Measurements from ENCODE around the gene ERAP2. TPM values are rescaled to one million over a fixed set of nuclear protein-coding genes. Genes with fewer than 3 reads are reported as not detected.

ERAP2 gene
- total RNA-seq, 1 donor from 2014 or later = 26.6 TPM

GRCh38 chr5:96967400-96967799, 91.1 kb downstream of the ERAP2 start:
- H3K27me3 ChIP-seq (ENCODE audit: control insufficient read depth, insufficient read depth, low read length) = no peaks in the 10 kb centered on the region
- no peaks in the 10 kb centered on the region for H3K36me3 ChIP-seq (ENCODE audit: control insufficient read depth, insufficient read depth, low read length)
- DNase-seq (ENCODE audit: low read depth) (peak; percentile 35), FAIRE-seq (no peak)
- TF ChIP-seq CTCF (IDR thresholded peaks at IDR 0.05; ENCODE audit: insufficient read depth, low read length, severe bottlenecking) = no peak
- H3K4me3 ChIP-seq (ENCODE audit: low read depth, low read length) = no peak overlapping the region

- no peak for TF ChIP-seq CTCF (IDR thresholded peaks at IDR 0.05; ENCODE audit: insufficient read depth, low read length, severe bottlenecking)
- DNase-seq (ENCODE audit: low read depth) (peak; percentile 73), FAIRE-seq (no peak)
- Histone ChIP-seq H3K36me3 (ENCODE audit: control insufficient read depth, insufficient read depth, low read length) (no peaks in the 10 kb centered on the region), H3K27me3 (ENCODE audit: control insufficient read depth, insufficient read depth, low read length) (no peaks in the 10 kb centered on the region), H3K4me3 (ENCODE audit: low read depth, low read length) (no peak overlapping the region)
These were observed 91.8 kb downstream of the ERAP2 start for GRCh38 chr5:96968074-96968473.

- Histone ChIP-seq H3K27me3 (ENCODE audit: control insufficient read depth, insufficient read depth, low read length) (no peaks in the 10 kb centered on the region), H3K36me3 (ENCODE audit: control insufficient read depth, insufficient read depth, low read length) (no peaks in the 10 kb centered on the region)
- FAIRE-seq = no peak
These were observed 92.3 kb downstream of the ERAP2 start for GRCh38 chr5:96968614-96969013.

More at GRCh38 chr5:96968614-96969013, 92.3 kb downstream of the ERAP2 start:
- no peak for TF ChIP-seq CTCF (IDR thresholded peaks at IDR 0.05; ENCODE audit: insufficient read depth, low read length, severe bottlenecking)
- no peak for DNase-seq (ENCODE audit: low read depth)
- no peak overlapping the region for H3K4me3 ChIP-seq (ENCODE audit: low read depth, low read length)

Other genes starting within 250 kb of the ERAP2 start
- gene CAST, start 214.1 kb upstream of the ERAP2 start, total RNA-seq = 182 and 300 TPM in 2 replicates
- 17.7 and 25.5 TPM in 2 replicates for gene ERAP1, start 68.6 kb upstream of the ERAP2 start, total RNA-seq
- gene LNPEP, start 59.6 kb downstream of the ERAP2 start, total RNA-seq = 29.8 and 30.3 TPM in 2 replicates

Data from bronchial epithelial cell (primary cell).